ENCODE measurements around the gene PCED1B. TPM values are rescaled to one million over a fixed set of nuclear protein-coding genes. Genes with fewer than 3 reads are reported as not detected.

Gene PCED1B
- total RNA-seq, 4 donors from 2014 or later: 2.6 to 4.6 (median 4.2) TPM

GRCh38 chr12:47078733-47079467 lies 521 bp upstream of the PCED1B start:
- TF ChIP-seq, protein P1, sequence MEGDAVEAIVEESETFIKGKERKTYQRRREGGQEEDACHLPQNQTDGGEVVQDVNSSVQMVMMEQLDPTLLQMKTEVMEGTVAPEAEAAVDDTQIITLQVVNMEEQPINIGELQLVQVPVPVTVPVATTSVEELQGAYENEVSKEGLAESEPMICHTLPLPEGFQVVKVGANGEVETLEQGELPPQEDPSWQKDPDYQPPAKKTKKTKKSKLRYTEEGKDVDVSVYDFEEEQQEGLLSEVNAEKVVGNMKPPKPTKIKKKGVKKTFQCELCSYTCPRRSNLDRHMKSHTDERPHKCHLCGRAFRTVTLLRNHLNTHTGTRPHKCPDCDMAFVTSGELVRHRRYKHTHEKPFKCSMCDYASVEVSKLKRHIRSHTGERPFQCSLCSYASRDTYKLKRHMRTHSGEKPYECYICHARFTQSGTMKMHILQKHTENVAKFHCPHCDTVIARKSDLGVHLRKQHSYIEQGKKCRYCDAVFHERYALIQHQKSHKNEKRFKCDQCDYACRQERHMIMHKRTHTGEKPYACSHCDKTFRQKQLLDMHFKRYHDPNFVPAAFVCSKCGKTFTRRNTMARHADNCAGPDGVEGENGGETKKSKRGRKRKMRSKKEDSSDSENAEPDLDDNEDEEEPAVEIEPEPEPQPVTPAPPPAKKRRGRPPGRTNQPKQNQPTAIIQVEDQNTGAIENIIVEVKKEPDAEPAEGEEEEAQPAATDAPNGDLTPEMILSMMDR (IDR thresholded peaks at IDR 0.05; ENCODE audit: low read depth): no peak

- TF ChIP-seq, protein P1 (IDR thresholded peaks at IDR 0.05; ENCODE audit: low read depth): no peak
Measured at GRCh38 chr12:47079981-47080724, 732 bp downstream of the PCED1B start.

- TF ChIP-seq, protein P1 (IDR thresholded peaks at IDR 0.05; ENCODE audit: low read depth): no peak
Measured at GRCh38 chr12:47080725-47081502, 1.5 kb downstream of the PCED1B start.

GRCh38 chr12:47082283-47082682 lies 2.9 kb downstream of the PCED1B start:
- TF ChIP-seq, protein P1 (IDR thresholded peaks at IDR 0.05; ENCODE audit: low read depth): no peak

DNA sequence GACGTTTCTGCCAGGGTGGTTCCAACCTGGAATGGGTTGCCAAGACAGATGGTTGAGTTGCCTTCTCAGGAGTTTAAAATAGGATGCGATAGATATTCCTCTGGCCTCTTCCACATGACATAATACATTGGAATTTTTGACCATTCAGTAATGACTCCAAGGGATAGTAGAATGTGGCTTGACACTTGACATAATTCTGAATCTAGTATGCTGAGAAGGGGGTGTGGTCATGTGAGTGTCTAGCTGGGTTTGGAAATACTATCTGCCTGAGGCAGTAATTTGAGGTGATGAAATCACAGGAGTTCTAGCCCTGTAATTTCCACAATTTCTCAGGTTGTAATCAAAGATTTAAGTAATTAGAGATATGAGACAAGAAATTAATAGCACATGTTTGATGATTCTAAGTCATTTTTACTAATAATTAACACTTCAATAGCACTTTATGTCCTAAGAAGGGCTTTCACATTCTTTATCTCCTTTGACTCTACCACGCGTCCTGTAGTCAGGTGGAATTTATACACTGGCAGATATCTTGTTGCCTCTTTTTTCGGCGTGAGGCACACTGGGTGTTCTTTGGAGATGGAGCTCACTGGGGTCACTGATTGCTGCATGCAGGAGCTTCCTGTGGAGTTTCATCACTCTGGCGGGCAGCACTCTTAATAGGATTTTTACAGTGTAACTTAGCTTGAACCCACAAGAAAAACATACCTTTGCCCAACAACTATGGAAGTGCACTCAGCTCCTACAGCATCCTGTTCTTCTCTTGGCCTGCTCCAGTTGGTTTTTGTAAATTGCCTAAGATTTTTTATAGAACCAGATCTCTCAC lies 3.6 kb downstream of the PCED1B start:
- TF ChIP-seq, protein P1 (IDR thresholded peaks at IDR 0.05; ENCODE audit: low read depth): no peak

GRCh38 chr12:47084172-47084571 lies 4.8 kb downstream of the PCED1B start:
- TF ChIP-seq, protein P1 (IDR thresholded peaks at IDR 0.05; ENCODE audit: low read depth): no peak
